Measurements from ENCODE around the gene TNFSF8.

- no peak for TF ChIP-seq USF2 (IDR thresholded peaks at IDR 0.05; ENCODE audit: borderline replicate concordance, low read depth, low read length)
- TF ChIP-seq RXRA (IDR thresholded peaks at IDR 0.05; ENCODE audit: borderline replicate concordance, low read depth) = no peak
- no peak for TF ChIP-seq CTCF (IDR thresholded peaks at IDR 0.05)
- no peak for TF ChIP-seq CHD2 (IDR thresholded peaks at IDR 0.05; ENCODE audit: low read length, partially characterized antibody)
- TF ChIP-seq NFIC (IDR thresholded peaks at IDR 0.05; ENCODE audit: borderline replicate concordance) = no peak
- TF ChIP-seq TAF1 (IDR thresholded peaks at IDR 0.05; ENCODE audit: borderline replicate concordance, low read depth, low read length) = no peak
- no peak for TF ChIP-seq JUND (IDR thresholded peaks at IDR 0.05)
Measured at GRCh38 chr9:114854736-114855355, 75.5 kb downstream of the TNFSF8 start.

Data from SK-N-SH (cell line).